ENCODE measurements around the gene SLC7A14. TPM values are rescaled to one million over a fixed set of nuclear protein-coding genes. Genes with fewer than 3 reads are reported as not detected.

The SLC7A14 gene
- total RNA-seq, 3 donors from 2014 or later: 0.15 TPM; not detected in 2

GRCh38 chr3:170483485-170484262, 102.2 kb downstream of the SLC7A14 start:
- no peak for TF ChIP-seq POLR2AphosphoS5 (IDR thresholded peaks at IDR 0.05)
- no peak for TF ChIP-seq POLR2A (IDR thresholded peaks at IDR 0.05)
- TF ChIP-seq CTCF (IDR thresholded peaks at IDR 0.05): no peak
- no peaks in the 10 kb centered on the region for H3K4me1 ChIP-seq
- H3K4me3 ChIP-seq: no peak overlapping the region
- H3K27me3 ChIP-seq: no peaks in the 10 kb centered on the region
- DNase-seq (ENCODE audit: low spot score in 2 of 2): no peak
- peak overlapping the region in 1 of 2 donors; percentile 12 for H3K27ac ChIP-seq
- no peaks in the 10 kb centered on the region for H3K9me3 ChIP-seq
- intact Hi-C loops (cut with DNase I; ENCODE audit: low total_unique reads): no loop called here
- H3K36me3 ChIP-seq: no peaks in the 10 kb centered on the region

GRCh38 chr3:170482199-170482598, 103.7 kb downstream of the SLC7A14 start:
- no peaks in the 10 kb centered on the region for H3K36me3 ChIP-seq
- H3K4me1 ChIP-seq: no peaks in the 10 kb centered on the region
- no peaks in the 10 kb centered on the region for H3K27me3 ChIP-seq
- no peak overlapping the region for H3K27ac ChIP-seq
- no peak for TF ChIP-seq CTCF (IDR thresholded peaks at IDR 0.05)
- no peak for TF ChIP-seq POLR2AphosphoS5 (IDR thresholded peaks at IDR 0.05)
- TF ChIP-seq POLR2A (IDR thresholded peaks at IDR 0.05): no peak
- H3K9me3 ChIP-seq: no peaks in the 10 kb centered on the region
- DNase-seq (ENCODE audit: low spot score in 2 of 2): no peak
- intact Hi-C loops (cut with DNase I; ENCODE audit: low total_unique reads): no loop called here
- H3K4me3 ChIP-seq: no peak overlapping the region

GRCh38 chr3:170480111-170480510, 105.8 kb downstream of the SLC7A14 start:
- TF ChIP-seq POLR2A (IDR thresholded peaks at IDR 0.05) (no peak), CTCF (IDR thresholded peaks at IDR 0.05) (no peak), POLR2AphosphoS5 (IDR thresholded peaks at IDR 0.05) (no peak)
- no peaks in the 10 kb centered on the region for H3K4me1 ChIP-seq
- no peak overlapping the region for H3K4me3 ChIP-seq
- DNase-seq (ENCODE audit: low spot score in 2 of 2): no peak
- H3K27ac ChIP-seq: no peak overlapping the region
- intact Hi-C loops (cut with DNase I; ENCODE audit: low total_unique reads): no loop called here
- no peaks in the 10 kb centered on the region for H3K36me3 ChIP-seq
- H3K27me3 ChIP-seq: no peaks in the 10 kb centered on the region
- no peaks in the 10 kb centered on the region for H3K9me3 ChIP-seq

GRCh38 chr3:170477395-170477794, 108.5 kb downstream of the SLC7A14 start:
- no peaks in the 10 kb centered on the region for H3K36me3 ChIP-seq
- H3K27me3 ChIP-seq: no peaks in the 10 kb centered on the region
- intact Hi-C loops (cut with DNase I; ENCODE audit: low total_unique reads): no loop called here

More at GRCh38 chr3:170477395-170477794, 108.5 kb downstream of the SLC7A14 start:
- TF ChIP-seq CTCF (IDR thresholded peaks at IDR 0.05) (no peak), POLR2AphosphoS5 (IDR thresholded peaks at IDR 0.05) (no peak)
- H3K9me3 ChIP-seq: no peaks in the 10 kb centered on the region
- no peak overlapping the region for H3K4me3 ChIP-seq
- H3K4me1 ChIP-seq: no peaks in the 10 kb centered on the region
- no peak for DNase-seq (ENCODE audit: low spot score in 2 of 2)
- H3K27ac ChIP-seq: no peak overlapping the region
